Gastroesophageal sphincter (tissue), 4 donors: ENCODE measurements around the gene AGXT2. TPM values are rescaled to one million over a fixed set of nuclear protein-coding genes. Genes with fewer than 3 reads are reported as not detected.
A peak's percentile ranks its signal among the peaks of the same experiment; 100 is the strongest.

Source experiments
- ATAC-seq: fragments of 150-250 bp; one replicate; pipeline ENCODE4 v1.9.1; 2016; ENCODE audit warnings: mild to moderate bottlenecking, moderate library complexity
- H3K27ac ChIP-seq, 4 donors: fragments of 200-600 bp; sonication (generic) in 3 of 4; 1 replicate in 3 of 4; 2 replicates in 1 of 4; pipeline ENCODE4 v1.5.1; 2016 to 2019
- H3K27me3 ChIP-seq: fragments of 200-600 bp; sonication (generic); one replicate; pipeline ENCODE4 v1.5.1; 2019
- H3K36me3 ChIP-seq, 2 donors: fragments of 200-600 bp; sonication (generic); one replicate each; pipeline ENCODE4 v1.5.1; 2019; ENCODE audit warnings: control low read depth in 1 of 2
- H3K4me1 ChIP-seq, 3 donors: fragments of 200-600 bp; sonication (generic); 1 replicate in 2 of 3; 2 replicates in 1 of 3; pipeline ENCODE4 v1.5.1; 2016 to 2019; ENCODE audit warnings: control low read depth in 2 of 3
- H3K4me3 ChIP-seq, 2 donors: fragments of 200-600 bp; sonication (generic); one replicate each; pipeline ENCODE4 v1.5.1; 2019; ENCODE audit warnings: mild to moderate bottlenecking in 1 of 2, moderate library complexity in 1 of 2
- H3K9me3 ChIP-seq, 3 donors: fragments of 200-600 bp; sonication (generic); one replicate each; pipeline ENCODE4 v1.5.1; 2017 to 2019; ENCODE audit warnings: control low read depth in 2 of 3
- CTCF ChIP-seq, 4 experiments: fragments of 200-600 bp in 2 of 4; fragments of 450-650 bp in 2 of 4; sonication (generic) in 1 of 4; IDR thresholded peaks; one replicate each; pipeline ENCODE4 v1.5.1; 2017 to 2019; ENCODE audit warnings: antibody characterized with exemption in 4 of 4, mild to moderate bottlenecking in 2 of 4, moderate library complexity in 2 of 4
- EP300 ChIP-seq: sonication (generic); formaldehyde crosslinking; IDR thresholded peaks from one replicate; pipeline ENCODE4 v1.6.1; 2017; ENCODE audit warnings: antibody characterized with exemption, mild to moderate bottlenecking
- POLR2A ChIP-seq, 2 donors: fragments of 450-650 bp; IDR thresholded peaks; one replicate each; pipeline ENCODE4 v1.6.1; 2017; ENCODE audit warnings: antibody characterized with exemption in 2 of 2, mild to moderate bottlenecking in 2 of 2, moderate library complexity in 1 of 2
- POLR2AphosphoS5 ChIP-seq: sonication (generic); formaldehyde crosslinking; IDR thresholded peaks from one replicate; pipeline ENCODE4 v1.6.1; 2017; ENCODE audit warnings: antibody characterized with exemption
- WGBS, 2 donors: methylation state at CpG; one replicate each; pipeline ENCODE4 v1.1.5; 2018; ENCODE audit warnings: low coverage in 1 of 2; 5-methylcytosine and 5-hydroxymethylcytosine counted together
- total RNA-seq, 4 donors: library from RNA; depleted of rRNA; stranded (reverse); fragments of >200 nt; gene quantifications; one replicate each; pipeline ENCODE4 v1.1.0, GENCODE V29; 2016

The AGXT2 gene
- total RNA-seq, 4 donors from 2014 or later = not detected

- Histone ChIP-seq H3K27me3 (no peaks in the 10 kb centered on the region), H3K36me3 (no peaks in the 10 kb centered on the region), H3K4me3 (no peak overlapping the region), H3K27ac (no peak overlapping the region), H3K9me3 (no peaks in the 10 kb centered on the region), H3K4me1 (peaks cover 0 to 27% (median 3%) of the 10 kb centered on the region in 3 donors)
- no peak for ATAC-seq
- no peak for TF ChIP-seq EP300
- no peak for TF ChIP-seq POLR2AphosphoS5
- no peak for TF ChIP-seq POLR2A (IDR thresholded peaks at IDR 0.05)
- TF ChIP-seq CTCF (IDR thresholded peaks at IDR 0.05) = no peak
- WGBS, 2 donors = 83 to 93% methylated on average over 3 to 5 of the region's 5 CpGs
Observed at GRCh38 chr5:35066260-35066795, 18.6 kb upstream of the AGXT2 start.

- WGBS, 2 donors = 20 to 50% methylated on average over 1 to 4 of the region's 4 CpGs
Observed at GRCh38 chr5:35063414-35063813, 15.7 kb upstream of the AGXT2 start.

GRCh38 chr5:35061211-35061770 lies 13.5 kb upstream of the AGXT2 start:
- TF ChIP-seq POLR2A (IDR thresholded peaks at IDR 0.05) = no peak
- TF ChIP-seq EP300 = no peak
- no peak for TF ChIP-seq POLR2AphosphoS5
- TF ChIP-seq CTCF (IDR thresholded peaks at IDR 0.05) = no peak
- 25% methylated on average over 2 of the region's 2 CpGs for WGBS, 2 donors
- Histone ChIP-seq H3K4me1 (peaks cover 0 to 29% (median 3%) of the 10 kb centered on the region in 3 donors), H3K4me3 (no peak overlapping the region), H3K9me3 (no peaks in the 10 kb centered on the region), H3K27ac (no peak overlapping the region), H3K27me3 (no peaks in the 10 kb centered on the region), H3K36me3 (no peaks in the 10 kb centered on the region)
- ATAC-seq = peak; percentile 68

More at GRCh38 chr5:35063414-35063813, 15.7 kb upstream of the AGXT2 start:
- Histone ChIP-seq H3K9me3 (no peaks in the 10 kb centered on the region), H3K4me1 (peaks cover 0 to 29% (median 3%) of the 10 kb centered on the region in 3 donors), H3K4me3 (no peak overlapping the region), H3K27me3 (no peaks in the 10 kb centered on the region), H3K36me3 (no peaks in the 10 kb centered on the region), H3K27ac (no peak overlapping the region)
- TF ChIP-seq EP300 = no peak
- TF ChIP-seq POLR2A (IDR thresholded peaks at IDR 0.05) = no peak
- TF ChIP-seq POLR2AphosphoS5 = peak; percentile 22
- ATAC-seq = peak; percentile 66

- TF ChIP-seq POLR2A (IDR thresholded peaks at IDR 0.05) (no peak), EP300 (no peak), POLR2AphosphoS5 (no peak), CTCF (IDR thresholded peaks at IDR 0.05) (no peak)
- no peaks in the 10 kb centered on the region for H3K36me3 ChIP-seq
- no peak overlapping the region for H3K4me3 ChIP-seq
- no peaks in the 10 kb centered on the region for H3K9me3 ChIP-seq
- H3K27me3 ChIP-seq = no peaks in the 10 kb centered on the region
- 43 to 79% methylated on average over 1 to 2 of the region's 2 CpGs for WGBS, 2 donors
- no peak for ATAC-seq
- H3K4me1 ChIP-seq = peaks cover 0 to 29% (median 3%) of the 10 kb centered on the region in 3 donors
- no peak overlapping the region for H3K27ac ChIP-seq
Observed at GRCh38 chr5:35060236-35060635, 12.5 kb upstream of the AGXT2 start.

- TF ChIP-seq CTCF (IDR thresholded peaks at IDR 0.05) (no peak), POLR2AphosphoS5 (no peak), POLR2A (IDR thresholded peaks at IDR 0.05) (no peak), EP300 (no peak)
- no peaks in the 10 kb centered on the region for H3K36me3 ChIP-seq
- H3K4me3 ChIP-seq = no peak overlapping the region
- no peak overlapping the region for H3K27ac ChIP-seq
- no peak for ATAC-seq
- H3K4me1 ChIP-seq = peaks cover 0 to 29% (median 3%) of the 10 kb centered on the region in 3 donors
- no peaks in the 10 kb centered on the region for H3K9me3 ChIP-seq
- H3K27me3 ChIP-seq = no peaks in the 10 kb centered on the region
Observed at GRCh38 chr5:35059251-35059650, 11.5 kb upstream of the AGXT2 start.
